ENCODE measurements around the gene GATAD2B.

The GATAD2B gene

DNA sequence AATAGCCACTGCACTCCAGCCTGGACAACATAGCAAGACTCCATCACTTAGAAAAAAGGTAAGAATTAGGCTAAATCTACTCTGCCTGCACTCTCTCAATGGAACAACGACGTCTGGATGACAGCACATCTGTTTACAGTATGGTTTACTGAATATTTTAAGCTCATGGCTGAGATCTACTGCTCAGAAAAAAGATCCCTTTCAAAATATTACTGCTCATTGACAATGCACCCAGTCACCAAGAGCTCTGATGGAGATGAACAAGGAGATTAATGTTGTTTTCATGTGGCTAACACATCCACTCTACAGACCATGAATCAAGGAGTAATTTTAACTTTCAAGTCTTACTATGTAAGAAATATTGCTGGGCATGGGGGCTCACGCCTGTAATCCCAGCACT, 89.6 kb downstream of the GATAD2B start:
- no peak for DNase-seq (ENCODE audit: low spot score)

DNA sequence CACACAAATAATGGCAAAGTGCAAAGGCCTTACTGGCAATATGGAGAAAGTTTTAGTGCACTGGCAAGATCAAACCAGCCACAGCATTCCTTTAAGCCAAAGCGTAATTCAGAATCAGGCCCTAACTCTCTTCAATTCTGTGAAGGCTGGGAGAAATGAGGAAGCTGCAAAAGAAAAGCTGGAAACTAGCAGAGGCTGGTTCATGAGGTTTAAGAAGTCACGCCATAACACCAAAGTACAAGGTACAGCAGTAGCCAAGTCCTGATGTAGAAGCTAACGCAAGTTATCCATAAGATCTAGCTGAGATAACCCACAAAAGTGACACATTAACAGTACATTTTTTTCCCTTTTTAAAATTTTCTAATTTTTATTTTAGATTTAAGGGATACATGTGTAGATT, 90.5 kb downstream of the GATAD2B start:
- DNase-seq (ENCODE audit: low spot score): no peak

DNA sequence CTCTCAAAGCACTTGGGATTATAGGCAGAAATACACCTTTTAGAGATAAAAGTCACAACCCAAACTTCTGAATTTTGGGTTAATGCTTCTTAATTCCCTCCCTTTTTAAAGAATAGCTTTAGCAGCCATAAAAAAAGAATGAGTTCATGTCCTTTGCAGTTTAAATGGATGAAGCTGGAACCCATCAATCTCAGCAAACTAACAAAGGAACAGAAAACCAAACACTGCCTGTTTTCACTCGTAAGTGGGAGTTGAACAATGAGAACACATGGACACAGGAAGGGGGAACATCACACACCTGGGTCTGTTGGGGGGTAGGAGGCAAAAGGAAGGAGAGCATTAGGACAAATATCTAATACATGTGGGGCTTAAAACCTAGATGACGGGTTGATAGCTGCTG, 91.7 kb downstream of the GATAD2B start:
- DNase-seq (ENCODE audit: low spot score): no peak

DNA sequence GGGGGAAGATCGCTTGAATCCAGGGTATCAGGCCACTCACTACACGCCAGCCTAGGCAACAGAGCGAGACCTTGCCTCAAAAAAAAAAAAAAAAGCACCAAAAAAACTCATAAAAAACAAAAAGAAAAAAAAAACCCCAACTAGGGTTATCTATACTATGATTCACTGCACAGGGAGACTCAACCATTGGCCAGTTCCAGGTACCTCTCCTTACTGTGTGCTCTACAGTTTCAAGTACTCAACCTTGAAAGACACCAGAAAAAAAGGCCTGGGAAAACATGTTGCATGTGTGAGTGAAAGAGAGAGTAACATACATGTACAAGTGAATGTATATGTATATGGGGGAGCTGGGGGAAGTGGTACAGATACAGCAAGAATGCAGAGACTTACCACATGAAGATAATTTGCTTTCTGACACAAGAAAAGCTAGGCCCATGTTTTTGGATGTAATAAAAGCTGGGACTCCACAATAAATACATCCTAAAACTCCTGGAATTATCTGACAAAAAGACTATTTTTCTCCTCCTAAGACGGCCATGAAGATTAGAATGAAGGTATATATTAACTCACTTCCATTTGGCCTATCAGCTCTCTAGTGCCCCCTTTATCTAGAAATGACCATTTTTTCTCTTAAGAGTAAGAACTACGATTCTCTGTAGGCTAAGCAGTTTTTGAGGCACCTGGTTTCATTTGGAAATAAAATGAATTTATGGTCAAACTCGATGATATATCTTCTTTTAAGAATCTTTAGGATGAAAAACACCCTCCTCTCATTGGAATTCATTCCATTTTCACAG, 95.4 kb downstream of the GATAD2B start:
- DNase-seq (ENCODE audit: low spot score): no peak

DNA sequence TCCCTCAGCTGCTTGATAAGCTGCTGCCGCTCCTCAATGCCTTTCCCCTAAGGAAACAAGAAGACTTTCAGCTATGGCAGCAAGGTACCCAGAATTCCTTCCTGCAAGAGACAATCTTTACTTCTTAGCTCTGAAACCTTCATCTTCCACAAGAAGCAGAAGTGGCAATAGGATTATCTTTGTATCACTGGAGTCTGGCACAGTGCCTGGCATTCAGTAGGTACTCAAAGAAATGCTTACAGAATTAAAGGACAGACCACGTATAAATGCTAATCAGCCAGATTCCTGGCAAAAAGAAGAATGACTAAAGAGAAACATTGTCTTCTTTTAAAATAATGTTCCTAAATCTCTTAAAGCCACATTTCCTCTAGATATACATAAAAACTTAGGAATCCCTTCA, 103.9 kb downstream of the GATAD2B start:
- no peak for DNase-seq (ENCODE audit: low spot score)

DNA sequence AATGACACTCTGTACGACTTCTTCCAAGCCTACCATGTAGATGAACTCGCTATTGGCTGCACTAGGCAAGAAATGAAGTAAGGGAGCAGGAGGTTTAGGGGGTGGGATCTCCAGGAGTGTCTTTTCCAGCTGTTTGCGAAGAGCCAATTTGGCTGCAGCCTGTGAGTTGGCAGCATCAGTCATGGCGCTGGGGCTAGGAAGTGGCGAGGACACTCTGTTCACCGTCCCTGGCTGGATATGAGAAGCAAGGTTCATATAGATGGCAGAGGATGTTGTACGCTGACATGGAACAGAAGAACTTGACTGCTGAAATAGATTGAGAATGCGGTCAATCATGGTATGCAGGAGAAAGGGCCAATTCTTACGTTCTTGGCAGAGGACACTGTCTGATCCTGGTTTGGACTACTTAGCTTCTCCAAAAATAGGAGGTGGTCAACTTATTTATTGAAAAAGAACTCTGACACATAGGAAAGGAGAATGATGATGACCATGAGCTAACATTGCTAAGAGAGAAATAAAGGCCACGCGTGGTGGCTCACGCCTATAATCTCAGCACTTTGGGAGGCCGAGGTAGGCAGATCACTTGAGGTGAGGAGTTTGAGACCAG, 106.4 kb downstream of the GATAD2B start:
- DNase-seq (ENCODE audit: low spot score): no peak

DNA sequence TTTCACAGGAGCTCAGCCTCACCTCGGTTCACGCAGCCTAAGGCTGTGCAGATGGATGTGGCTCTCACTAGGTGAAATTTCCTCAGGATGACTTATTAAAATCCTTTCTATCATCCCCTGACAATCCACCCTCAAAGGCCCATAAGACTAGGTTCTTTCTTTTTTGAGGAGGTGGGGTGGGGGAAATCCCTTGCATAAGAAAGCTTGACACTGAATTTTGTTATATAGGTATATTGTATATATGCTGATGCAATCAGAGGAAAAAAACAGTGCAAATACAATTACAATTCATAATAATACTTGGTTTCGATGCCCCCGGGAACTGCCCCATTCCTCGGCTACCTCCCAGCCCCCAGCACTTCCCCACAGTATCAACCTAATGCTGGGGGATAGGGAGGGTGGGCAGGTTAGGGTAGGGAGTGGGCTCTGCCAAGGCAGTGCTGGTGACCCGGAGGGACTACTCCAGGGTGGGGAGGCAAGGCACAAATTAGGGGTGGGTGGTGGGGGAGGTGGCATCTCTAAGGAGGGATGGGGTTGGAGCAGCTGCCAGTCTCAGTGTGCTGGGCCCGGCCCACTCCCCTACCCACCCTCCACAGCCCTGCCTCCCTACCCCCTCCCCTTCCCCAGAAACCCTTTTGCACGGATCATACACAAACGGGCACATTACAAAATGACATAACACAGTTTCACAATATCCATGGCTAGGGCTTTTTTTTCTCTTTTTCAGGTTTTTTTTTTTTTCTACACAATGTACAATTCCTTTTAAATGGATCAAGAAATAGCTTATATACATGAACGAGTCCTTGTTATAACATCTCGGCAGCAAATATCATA, 116.7 kb downstream of the GATAD2B start:
- DNase-seq (ENCODE audit: low spot score): no peak

DNA sequence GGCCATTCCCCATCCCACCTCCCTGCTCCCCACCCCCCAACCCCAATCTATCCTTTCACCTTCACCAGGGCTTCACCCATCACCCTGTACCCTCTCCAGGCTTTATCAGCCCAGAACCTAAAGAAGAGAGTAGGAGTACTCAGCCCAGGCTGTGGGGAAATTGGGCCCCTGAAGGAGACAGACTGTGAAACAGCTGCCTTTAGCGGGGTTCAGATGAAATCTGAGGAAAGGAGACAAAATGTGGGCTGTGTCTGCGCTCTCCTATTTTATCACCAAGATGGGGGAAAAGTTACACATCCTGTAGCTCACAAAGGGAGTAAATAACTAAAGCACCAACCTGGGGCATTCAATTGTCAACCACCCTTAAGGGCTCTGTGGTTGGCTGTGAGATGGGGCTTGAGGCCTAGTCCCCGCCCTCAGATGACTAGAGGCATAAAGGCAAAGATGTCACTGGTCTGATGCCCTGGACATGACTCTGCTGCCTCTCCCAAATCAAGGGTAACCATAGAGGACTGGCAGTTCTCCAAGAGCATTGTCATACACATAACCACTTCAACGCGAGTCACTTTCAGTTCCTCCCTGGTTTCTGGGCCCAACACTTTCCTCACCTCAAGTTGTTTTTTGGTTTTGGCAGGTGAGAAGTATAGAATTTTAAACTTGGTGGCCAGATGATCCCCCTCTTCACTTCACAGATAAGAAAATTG, 117.6 kb downstream of the GATAD2B start:
- DNase-seq (ENCODE audit: low spot score): no peak

DNA sequence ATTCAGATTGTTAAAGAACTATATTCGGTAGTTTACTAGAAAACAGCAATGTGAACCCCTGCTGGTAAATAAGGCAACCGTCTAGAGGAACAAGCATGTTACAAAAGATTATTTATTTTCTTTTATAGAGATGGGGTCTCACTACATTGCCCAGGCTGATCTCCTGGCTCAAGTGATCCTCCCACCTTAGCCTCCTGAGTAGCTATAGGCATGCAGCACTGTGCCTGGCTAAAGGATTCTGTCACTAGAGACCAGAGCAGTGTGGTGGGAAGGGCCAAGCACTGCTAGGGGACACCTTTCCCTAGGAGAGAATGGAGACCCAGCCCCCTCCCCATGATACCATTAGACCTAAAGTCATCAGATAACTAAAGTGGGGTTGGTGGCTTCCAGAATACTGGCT, 118.7 kb downstream of the GATAD2B start:
- no peak for DNase-seq (ENCODE audit: low spot score)

DNA sequence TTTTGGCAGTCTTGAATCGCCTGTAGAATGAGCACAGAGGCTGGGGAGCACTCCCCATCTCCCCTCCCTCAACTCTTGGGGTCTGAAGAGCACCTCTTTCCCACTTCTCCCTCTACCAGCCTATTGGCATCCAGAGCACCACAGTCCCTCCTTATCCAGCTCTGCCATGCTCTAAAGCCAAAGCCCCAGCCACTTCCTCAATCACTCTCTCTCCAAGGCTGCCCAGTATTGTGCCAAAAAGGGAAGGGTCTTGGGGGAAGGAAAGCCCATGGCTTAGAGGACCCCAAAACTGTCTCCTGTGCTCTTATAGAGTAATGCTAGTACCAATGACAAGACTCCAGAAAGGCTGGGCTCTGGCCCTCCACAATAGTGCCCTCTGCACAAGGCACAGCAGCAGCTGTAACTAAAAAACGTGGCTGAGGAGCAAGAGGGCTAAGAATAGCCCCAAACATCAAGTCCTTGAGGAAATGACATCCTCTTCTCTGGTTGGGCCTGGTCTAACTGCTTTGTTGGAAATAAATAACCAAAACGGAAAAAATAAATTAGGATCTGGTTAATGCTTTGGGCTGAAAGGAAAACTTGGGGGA, 119.2 kb downstream of the GATAD2B start:
- DNase-seq (ENCODE audit: low spot score): no peak

DNA sequence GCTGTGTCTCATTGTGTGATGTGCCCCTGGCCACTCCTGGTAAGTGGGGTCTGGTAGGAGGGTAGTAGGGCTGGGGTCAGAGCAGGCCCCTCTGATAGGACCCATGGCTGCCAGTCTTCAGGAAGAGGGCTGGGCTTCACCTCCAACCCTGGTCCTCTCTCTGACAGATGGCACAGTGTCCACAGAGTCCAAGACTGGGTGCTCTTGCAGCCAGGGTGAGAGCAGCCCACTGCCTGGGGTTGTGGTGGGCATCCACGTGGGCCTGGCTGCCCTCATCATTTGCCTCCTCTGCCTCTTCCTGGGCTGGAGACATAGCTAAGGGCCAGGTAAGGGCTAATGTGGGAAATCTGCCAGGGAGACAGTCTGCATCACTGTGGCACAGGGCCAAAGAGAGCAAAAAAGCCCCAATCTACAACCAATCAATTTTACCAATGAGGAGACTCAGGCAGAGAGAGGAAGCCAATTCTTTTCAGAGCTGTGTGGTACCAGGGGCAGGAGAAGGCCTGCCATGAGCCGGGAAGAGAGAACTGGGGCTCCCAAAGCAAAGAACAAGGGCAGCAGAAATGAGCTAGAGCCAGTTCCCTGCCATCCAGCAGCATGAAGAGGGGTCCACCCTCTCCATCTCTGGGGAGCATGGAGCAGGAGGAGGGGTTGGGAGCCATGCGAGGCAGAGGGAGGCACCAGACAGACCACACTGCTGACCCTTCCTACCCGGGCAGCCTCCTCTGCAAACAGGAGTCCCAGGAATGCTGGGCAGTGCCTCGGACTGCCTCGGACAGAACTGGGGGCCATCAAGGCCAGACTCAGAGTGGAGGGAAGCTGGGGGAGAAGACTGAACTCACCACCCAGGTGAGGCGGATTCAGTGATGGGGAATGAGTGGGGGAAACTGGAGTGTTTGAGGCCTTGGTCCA, 120.7 kb downstream of the GATAD2B start:
- no peak for DNase-seq (ENCODE audit: low spot score)

DNA sequence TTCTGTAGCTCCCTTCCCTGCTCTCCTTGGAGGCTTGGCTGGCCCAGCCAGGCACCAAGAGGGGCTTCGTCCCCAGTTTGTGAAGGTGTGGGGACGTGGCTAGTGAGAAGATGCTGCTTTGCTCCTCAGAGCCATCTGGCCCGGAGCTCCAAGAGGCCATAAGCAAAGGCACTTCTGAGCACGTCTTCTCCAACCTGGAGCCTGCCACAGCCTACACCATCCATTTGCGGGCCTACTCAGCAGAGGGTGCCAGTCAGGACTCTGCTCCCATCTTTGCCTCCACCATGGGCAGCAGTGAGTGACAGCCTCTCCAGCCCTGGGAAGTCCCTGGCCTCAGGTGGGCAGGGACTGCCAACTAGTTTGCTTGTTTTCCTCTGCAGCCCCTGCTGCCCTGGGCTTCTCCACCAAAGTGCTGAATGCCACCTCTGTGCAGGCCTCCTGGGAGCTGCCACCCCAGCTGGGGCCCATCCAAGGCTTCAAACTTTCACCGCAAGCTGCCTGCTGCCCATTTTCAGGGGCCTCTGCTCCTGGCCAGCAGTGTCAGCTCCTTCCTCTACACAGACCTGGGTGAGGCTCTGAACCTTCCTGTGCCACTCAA, 121.6 kb downstream of the GATAD2B start:
- no peak for DNase-seq (ENCODE audit: low spot score)

DNA sequence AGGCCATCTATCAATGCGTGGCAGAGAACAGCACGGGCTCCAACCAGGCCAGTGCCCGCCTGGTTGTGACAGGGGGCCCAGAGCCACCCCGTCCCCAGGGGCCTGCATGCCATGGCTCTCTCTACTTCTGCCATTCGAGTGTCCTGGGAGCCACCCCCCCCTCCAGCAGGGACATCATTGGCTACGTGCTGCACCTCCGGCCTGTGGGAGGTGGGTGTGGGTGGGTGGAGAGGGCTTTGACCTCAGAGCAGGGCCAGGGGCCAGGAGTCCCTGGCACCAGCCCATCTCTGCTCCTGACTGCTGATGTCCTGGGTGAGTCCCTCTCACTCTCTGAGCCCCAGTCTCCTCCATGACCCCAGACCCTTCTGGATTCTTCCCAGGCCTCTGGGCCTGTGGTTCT, 122.3 kb downstream of the GATAD2B start:
- no peak for DNase-seq (ENCODE audit: low spot score)

DNA sequence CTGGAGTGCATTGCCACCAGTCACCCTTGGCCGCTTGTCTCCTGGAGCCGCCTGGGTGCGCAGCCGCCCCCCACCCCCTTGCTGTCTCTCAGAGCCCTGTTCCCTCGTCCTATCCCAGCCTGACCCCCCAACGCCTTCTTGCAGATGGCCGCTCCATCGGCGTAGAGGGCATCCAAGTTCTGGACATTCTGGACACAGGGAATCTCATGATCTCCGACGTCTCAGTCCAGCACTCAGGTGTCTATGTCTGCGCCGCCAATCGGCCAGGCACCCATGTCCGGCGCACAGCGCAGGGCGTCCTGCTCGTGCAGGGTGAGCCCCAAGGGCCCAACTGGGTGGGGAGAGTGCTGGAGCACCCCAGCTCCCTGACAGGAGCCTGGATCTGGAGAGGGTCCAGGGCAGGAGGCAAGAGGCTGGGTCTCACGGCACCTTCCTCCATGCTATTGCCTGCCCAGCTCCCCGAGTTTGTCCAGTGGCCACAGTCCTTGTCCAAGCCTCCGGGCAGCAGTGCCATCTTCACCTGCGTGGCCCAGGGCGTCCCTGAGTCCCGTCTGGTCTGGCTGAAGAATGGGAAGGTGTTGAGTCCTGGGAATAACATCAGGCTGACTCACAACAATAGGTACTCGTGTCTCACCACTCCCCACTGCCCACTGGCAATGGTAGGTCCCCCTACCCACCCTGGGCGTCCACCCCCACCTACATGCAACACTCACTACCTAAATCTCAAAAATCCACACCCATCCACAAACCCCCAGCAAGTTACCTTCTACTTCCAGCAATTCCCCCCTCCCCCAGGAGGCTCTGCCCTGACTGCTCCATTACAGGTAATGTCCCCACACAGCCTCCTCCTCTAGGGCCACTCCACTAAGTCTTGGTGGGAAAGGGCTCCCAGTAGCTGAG, 123.0 kb downstream of the GATAD2B start:
- DNase-seq (ENCODE audit: low spot score): no peak

DNA sequence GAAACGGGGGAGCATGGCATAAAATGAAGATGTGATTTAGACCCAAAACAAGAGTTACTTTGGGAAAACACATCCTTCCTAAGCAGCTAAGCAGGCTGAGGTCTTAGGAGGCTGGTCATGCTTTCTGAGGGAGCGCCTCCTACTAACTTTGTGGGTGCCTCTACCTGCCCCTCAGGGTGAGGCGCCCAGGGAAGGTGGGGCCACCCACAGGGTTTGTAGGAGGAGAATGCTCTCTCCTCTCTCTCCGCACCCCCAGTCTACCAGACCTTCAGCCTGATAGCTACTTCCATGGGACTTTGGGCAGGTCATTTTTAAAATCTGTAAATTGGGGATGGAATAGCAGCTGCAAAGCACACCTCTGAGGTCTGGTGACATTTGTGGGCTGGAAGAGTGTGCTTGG, 123.8 kb downstream of the GATAD2B start:
- no peak for DNase-seq (ENCODE audit: low spot score)

DNA sequence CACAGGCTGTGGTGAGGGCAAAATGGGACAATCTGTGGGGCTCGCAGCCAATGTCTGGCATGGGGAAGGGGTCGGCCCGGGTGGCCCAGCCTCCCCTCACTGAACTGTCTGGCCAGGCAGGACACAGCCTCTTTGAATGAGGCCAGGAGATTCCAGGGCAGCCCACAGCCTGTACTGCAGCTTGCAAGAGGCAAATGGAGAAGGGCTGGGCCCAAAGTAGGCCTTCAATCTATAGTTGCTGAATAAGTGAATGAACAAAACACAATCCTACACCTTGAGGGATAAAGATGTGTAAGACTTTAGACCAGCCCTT, 124.3 kb downstream of the GATAD2B start:
- no peak for DNase-seq (ENCODE audit: low spot score)

DNA sequence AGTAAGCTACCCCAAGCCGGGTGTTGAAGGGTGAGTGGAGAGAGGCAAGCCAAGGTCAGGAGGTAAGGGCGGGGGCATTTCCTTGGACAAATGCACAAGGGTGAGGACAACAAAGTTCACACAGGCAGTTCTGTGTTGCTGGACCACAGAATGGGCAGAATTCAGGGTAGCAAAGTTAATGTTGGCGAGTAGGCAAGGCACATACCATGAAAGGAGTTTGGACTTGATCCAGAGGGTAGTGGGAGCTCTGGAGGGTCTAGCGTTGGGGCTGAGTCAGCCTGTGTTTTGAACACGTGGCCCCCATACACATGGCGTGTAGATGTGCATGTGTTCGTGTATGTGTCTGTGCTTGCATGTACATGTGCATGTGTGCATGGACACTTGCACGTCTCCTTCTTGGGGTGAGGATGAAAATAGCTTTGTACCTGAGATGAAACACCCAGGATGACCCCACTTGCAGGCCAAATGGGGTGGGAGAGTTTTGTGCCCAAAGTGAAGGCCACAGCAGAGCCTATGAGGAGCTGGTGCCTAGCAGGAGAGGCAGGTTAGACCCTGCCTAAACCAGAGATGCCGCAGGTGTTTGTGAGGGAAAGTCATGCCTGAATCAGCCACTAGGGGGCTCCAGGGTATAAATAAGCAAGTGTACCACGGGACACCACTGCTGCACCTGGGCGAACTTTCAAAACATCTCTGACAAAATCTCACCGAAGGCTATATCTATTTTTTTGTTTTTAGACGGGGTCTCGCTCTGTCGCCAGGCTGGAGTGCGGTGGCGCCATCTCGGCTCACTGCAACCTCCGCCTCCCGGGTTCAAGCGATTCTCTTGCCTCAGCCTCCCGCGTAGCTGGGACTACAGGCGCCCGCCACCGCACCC, 125.7 kb downstream of the GATAD2B start:
- peak; percentile 95 for DNase-seq (ENCODE audit: low spot score)

DNA sequence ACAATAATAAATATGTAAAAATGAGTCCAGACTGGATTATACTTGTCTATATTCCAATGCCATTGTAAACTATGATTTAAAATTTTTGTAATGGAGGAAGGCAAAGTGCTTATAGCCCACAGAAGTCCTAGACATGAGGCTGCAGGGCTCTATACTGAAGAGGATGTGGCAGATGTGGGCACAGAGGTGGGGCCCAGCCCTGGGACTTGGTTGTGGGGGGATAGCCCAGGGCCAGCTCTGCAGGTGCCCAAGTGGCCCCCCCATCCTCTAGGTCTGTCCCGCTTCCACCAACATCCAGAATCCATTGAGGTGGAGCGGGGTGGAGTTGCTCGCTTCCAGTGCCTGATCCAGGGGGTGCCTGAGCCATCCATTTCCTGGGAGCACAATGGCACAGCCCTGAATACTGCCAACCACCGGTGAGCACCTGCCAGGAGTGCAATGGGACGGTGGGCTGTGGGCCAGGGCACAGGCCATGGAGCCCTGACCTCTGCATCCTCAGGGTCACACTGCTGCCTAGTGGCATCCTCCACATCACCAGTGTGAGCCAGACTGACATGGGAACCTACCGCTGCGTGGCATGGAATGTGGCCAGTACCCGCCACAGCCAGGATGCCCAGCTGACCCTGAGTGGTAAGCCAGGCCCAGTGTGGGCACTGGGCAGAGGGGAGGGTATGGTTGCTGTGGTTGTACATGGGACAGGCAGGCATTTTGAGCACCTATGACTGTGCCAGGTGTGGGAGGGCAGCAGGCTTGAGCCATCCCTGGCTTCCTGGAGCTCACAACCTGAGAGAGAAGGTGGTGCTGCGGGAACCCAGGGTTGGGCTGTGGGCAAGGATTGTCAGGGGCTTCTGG, 126.6 kb downstream of the GATAD2B start:
- no peak for DNase-seq (ENCODE audit: low spot score)

Data from HuH-7 (cell line).